HG03571 (cell line): Measurements from ENCODE around the gene CHST8.
"Not testable (repeated sequence)": the region's sequence is repeated elsewhere in the genome, so short reads cannot be mapped to it uniquely, and the experiment has no call there.

Source experiments
- ATAC-seq: cut with Tn5 transposase; IDR thresholded peaks from one replicate; pipeline ENCODE4 v1.9.1; 2021; ENCODE audit not compliant: unreplicated experiment

Gene CHST8

GRCh38 chr19:33618363-33618762 lies 3.4 kb upstream of the CHST8 start:
- not testable (repeated sequence) for ATAC-seq

- ATAC-seq: no peak
Observed at GRCh38 chr19:33618884-33619283, 2.9 kb upstream of the CHST8 start.

- ATAC-seq: no peak
Observed at GRCh38 chr19:33620611-33621010, 1.1 kb upstream of the CHST8 start.

- ATAC-seq: no peak
Observed at GRCh38 chr19:33621065-33621785, 528 bp upstream of the CHST8 start.

GRCh38 chr19:33622505-33622808 lies 704 bp downstream of the CHST8 start:
- no peak for ATAC-seq

- no peak for ATAC-seq
Observed at GRCh38 chr19:33622809-33623511, 1.2 kb downstream of the CHST8 start.

- no peak for ATAC-seq
Observed at GRCh38 chr19:33624586-33624985, 2.8 kb downstream of the CHST8 start.

GRCh38 chr19:33627526-33627925 lies 5.8 kb downstream of the CHST8 start:
- no peak for ATAC-seq

GRCh38 chr19:33627962-33628839 lies 6.4 kb downstream of the CHST8 start:
- no peak for ATAC-seq

- no peak for ATAC-seq
Observed at GRCh38 chr19:33628921-33629825, 7.4 kb downstream of the CHST8 start.

GRCh38 chr19:33629826-33630375 lies 8.1 kb downstream of the CHST8 start:
- no peak for ATAC-seq

GRCh38 chr19:33630880-33631608 lies 9.3 kb downstream of the CHST8 start:
- no peak for ATAC-seq

GRCh38 chr19:33631609-33631973 lies 9.8 kb downstream of the CHST8 start:
- no peak for ATAC-seq

- no peak for ATAC-seq
Observed at GRCh38 chr19:33634361-33635091, 12.8 kb downstream of the CHST8 start.

GRCh38 chr19:33638167-33639034 lies 16.6 kb downstream of the CHST8 start:
- ATAC-seq: no peak

GRCh38 chr19:33639035-33639681 lies 17.4 kb downstream of the CHST8 start:
- ATAC-seq: no peak

- no peak for ATAC-seq
Observed at GRCh38 chr19:33640773-33641172, 19.0 kb downstream of the CHST8 start.

- no peak for ATAC-seq
Observed at GRCh38 chr19:33641261-33641660, 19.5 kb downstream of the CHST8 start.
